ENCODE data around the gene PDGFA.

DNA sequence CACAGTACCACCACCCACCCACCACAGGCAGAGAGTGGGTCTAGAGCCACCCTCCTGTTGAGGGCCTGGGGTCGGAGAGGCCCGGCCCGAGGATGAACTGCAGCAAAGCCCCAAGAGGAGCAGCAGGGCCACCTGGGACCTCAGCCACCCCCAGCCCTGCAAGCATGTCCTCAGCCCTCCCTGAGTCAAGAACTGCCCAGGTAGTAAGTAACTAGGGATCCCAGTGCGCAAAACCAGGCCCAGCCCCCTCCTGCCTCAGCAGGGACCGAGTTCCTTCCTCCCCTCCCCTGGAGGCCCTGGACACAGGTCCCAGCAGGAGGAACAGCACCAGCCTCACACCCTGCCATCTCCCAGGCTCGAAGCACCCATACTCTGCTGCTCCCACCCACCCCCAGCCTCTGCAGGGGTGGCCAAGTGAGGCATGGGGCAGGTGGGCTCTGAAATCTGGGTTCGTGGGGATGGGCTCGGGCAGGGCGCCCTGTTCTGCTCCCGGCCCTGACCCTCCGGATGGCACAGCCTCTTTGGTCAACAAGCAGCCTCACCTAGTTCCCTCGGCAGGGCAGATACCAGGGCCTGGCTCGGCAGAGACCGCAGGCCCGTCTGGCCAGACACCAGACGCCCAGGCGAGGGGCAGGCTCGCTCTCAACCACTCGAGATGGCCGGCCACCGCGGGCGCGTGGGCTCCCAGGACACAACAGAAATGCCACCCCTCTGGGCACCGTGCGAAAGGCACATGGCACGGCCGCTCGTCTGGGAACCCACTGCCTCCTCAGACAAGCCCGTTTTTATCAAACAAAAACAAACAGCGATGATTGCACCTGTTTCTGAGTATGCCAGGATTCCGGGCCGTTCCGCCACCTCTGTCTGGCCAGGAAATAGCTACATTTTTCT is 15.2 kb downstream of the PDGFA start:
- TF ChIP-seq EP300 (IDR thresholded peaks at IDR 0.05; ENCODE audit: borderline replicate concordance) = no peak
- no peak for TF ChIP-seq TCF12 (IDR thresholded peaks at IDR 0.05; ENCODE audit: low read depth)
- TF ChIP-seq RAD21 (IDR thresholded peaks at IDR 0.05; ENCODE audit: low read depth) = no peak
- TF ChIP-seq, protein P1, sequence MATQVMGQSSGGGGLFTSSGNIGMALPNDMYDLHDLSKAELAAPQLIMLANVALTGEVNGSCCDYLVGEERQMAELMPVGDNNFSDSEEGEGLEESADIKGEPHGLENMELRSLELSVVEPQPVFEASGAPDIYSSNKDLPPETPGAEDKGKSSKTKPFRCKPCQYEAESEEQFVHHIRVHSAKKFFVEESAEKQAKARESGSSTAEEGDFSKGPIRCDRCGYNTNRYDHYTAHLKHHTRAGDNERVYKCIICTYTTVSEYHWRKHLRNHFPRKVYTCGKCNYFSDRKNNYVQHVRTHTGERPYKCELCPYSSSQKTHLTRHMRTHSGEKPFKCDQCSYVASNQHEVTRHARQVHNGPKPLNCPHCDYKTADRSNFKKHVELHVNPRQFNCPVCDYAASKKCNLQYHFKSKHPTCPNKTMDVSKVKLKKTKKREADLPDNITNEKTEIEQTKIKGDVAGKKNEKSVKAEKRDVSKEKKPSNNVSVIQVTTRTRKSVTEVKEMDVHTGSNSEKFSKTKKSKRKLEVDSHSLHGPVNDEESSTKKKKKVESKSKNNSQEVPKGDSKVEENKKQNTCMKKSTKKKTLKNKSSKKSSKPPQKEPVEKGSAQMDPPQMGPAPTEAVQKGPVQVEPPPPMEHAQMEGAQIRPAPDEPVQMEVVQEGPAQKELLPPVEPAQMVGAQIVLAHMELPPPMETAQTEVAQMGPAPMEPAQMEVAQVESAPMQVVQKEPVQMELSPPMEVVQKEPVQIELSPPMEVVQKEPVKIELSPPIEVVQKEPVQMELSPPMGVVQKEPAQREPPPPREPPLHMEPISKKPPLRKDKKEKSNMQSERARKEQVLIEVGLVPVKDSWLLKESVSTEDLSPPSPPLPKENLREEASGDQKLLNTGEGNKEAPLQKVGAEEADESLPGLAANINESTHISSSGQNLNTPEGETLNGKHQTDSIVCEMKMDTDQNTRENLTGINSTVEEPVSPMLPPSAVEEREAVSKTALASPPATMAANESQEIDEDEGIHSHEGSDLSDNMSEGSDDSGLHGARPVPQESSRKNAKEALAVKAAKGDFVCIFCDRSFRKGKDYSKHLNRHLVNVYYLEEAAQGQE (IDR thresholded peaks at IDR 0.05; ENCODE audit: low read depth) = no peak
- TF ChIP-seq YY1 (IDR thresholded peaks at IDR 0.05; ENCODE audit: low read depth) = no peak
- no peak for TF ChIP-seq MAX (IDR thresholded peaks at IDR 0.05)
- TF ChIP-seq NFIC (IDR thresholded peaks at IDR 0.05) = no peak
- TF ChIP-seq USF1 (IDR thresholded peaks at IDR 0.05) = no peak
- TF ChIP-seq TEAD4 (IDR thresholded peaks at IDR 0.05) = no peak
- no peak for TF ChIP-seq TAF1 (IDR thresholded peaks at IDR 0.05; ENCODE audit: low read depth)
- no peak for TF ChIP-seq EGR1 (IDR thresholded peaks at IDR 0.05)

All from Ishikawa (cell line).